Epithelial cell of proximal tubule (primary cell): ENCODE data around the gene BRD7. TPM values are rescaled to one million over a fixed set of nuclear protein-coding genes. Genes with fewer than 3 reads are reported as not detected.

Experiments used
- DNase-seq: peaks from one replicate; pipeline ENCODE4 v3.0.0-alpha.2; 2011; ENCODE audit warnings: low read depth
- H3K4me3 ChIP-seq: 2 replicates; pipeline ENCODE4 v1.5.1; 2011; ENCODE audit warnings: low read depth, mild to moderate bottlenecking, low read length
- CTCF ChIP-seq: conservative IDR thresholded peaks from 2 replicates; pipeline ENCODE4 v1.5.1; 2012; ENCODE audit warnings: low read depth, mild to moderate bottlenecking, low read length
- total RNA-seq: library from RNA; depleted of rRNA; stranded (reverse); fragments of >200 nt; gene quantifications from 2 replicates; pipeline ENCODE4 v1.2.3, GENCODE V29; 2015

The BRD7 gene
- total RNA-seq, 1 donor from 2014 or later: 61.1 TPM

GRCh38 chr16:50369133-50369804, 481 bp upstream of the BRD7 start:
- DNase-seq: no peak
- H3K4me3 ChIP-seq: peak overlapping the region; percentile 36
- TF ChIP-seq CTCF: no peak

- TF ChIP-seq CTCF: no peak
- H3K4me3 ChIP-seq: peak overlapping the region; percentile 81
- no peak for DNase-seq
Observed at GRCh38 chr16:50367777-50368409, 895 bp downstream of the BRD7 start.

GRCh38 chr16:50365791-50366575, 2.8 kb downstream of the BRD7 start:
- no peak overlapping the region for H3K4me3 ChIP-seq
- DNase-seq: no peak
- TF ChIP-seq CTCF: no peak

GRCh38 chr16:50363656-50364055, 5.1 kb downstream of the BRD7 start:
- no peak for TF ChIP-seq CTCF
- DNase-seq: no peak

GRCh38 chr16:50360779-50361178, 8.0 kb downstream of the BRD7 start:
- no peak for TF ChIP-seq CTCF
- H3K4me3 ChIP-seq: no peak overlapping the region
- no peak for DNase-seq

More at GRCh38 chr16:50363656-50364055, 5.1 kb downstream of the BRD7 start:
- no peak overlapping the region for H3K4me3 ChIP-seq

GRCh38 chr16:50360033-50360778, 8.6 kb downstream of the BRD7 start:
- no peak overlapping the region for H3K4me3 ChIP-seq
- no peak for TF ChIP-seq CTCF
- no peak for DNase-seq
